GM04504 (cell line): ENCODE measurements around the gene DENND6A.
"Not testable (repeated sequence)": the region's sequence is repeated elsewhere in the genome, so short reads cannot be mapped to it uniquely, and the experiment has no call there.

Experiments
- DNase-seq: peaks from one replicate; pipeline ENCODE4 v3.0.0-alpha.2; 2012; ENCODE audit warnings: low read depth

Gene DENND6A

DNA sequence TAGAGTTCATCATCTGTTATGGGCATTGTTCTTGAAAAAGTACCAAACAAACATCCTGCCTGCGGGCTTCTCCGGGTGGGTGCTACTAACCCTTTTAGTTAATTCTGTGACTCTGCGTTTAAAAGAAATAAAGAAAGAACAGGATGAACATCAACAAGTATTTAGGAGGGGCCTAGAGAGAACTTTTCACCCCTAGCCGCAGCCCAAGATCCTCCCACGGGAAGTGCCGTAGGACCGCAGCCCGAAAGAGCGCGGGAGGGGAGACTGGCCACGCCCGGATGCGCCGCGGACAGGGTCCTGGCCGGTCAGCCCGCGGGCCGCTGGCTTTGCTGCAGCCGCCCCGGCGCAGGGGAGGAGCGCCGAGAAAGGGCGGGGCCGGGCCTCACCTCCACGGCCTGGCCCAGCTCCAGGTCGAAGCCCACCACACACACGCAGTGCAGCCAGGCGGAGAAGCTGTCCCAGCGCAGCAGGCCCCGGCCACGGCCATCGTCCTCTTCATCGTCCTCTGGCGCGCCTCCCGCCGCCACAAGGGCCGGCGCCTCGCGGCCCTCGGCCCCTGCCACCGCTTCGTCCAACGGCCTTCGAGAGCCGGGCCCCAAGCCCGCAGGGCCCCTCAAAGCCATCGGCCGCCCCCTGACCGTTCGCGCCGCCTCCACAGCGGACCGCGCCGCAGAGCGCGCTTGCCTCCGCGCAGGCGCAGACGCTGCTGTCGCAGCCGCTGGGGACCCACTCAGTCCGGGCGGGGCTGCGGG, at the start of gene DENND6A:
Gene DENND6A, minus strand, starts transcription at position 682 of the 752 bp plus-strand sequence. Its CDS starts 59 bp downstream, at position 623.
- peak; percentile 84 for DNase-seq

GRCh38 chr3:57740027-57740426, 47.1 kb upstream of the DENND6A start:
- no peak for DNase-seq

DNA sequence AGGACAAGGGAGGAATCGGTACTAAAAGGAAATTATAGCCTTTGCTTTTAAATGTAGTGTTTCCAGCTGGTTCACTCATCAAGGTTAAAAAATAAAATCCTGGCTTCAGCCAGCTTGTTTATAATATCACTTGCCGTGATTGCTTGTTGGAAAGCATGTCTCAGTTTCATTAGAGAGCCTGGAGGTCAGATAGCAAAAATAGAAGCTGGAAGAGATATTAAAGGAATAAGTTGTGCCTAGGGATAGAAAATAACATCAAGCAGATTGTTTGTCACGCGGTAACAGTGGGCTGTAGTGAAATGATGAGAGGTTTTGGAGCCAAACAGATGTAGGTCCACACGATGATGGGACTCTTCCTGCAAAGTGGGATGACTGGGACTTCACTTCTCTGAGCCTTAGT, 45.5 kb upstream of the DENND6A start:
- no peak for DNase-seq

DNA sequence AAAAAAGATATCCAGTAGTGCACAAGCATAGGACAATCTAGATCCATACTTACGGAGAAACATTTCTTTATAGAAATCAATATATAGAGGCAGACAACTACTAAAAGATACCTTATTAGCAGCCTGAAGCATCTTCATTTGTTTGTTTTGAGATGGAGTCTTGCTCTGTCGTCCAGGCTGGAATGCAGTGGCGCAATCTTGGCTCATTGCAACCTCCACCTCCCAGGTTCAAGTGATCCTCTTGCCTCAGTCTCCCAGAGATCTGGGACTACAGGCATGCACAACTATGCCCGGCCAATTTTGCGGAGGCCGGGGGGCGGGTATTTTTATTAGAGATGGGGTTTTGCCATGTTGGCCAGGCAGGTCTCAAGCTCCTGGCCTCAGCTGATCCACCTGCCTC, 45.0 kb upstream of the DENND6A start:
- DNase-seq, result no peak

DNA sequence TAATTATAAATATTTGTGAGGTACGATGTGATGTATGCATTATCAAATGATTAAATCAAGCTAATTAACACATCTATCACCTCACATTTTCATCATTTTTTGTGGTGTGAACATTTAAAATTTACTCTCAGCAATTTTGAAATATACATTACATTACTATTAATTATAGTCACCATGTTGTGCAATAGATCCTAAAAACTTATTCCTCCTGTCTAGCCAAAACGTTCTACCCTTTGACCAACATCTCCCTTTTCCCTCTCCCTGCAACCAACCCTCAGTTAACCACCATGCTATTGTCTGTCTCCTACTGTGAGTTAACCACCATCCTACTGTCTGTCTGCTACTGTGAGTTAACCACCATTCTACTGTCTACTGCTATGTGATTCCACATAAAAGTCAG, 42.5 kb upstream of the DENND6A start:
- no peak for DNase-seq

DNA sequence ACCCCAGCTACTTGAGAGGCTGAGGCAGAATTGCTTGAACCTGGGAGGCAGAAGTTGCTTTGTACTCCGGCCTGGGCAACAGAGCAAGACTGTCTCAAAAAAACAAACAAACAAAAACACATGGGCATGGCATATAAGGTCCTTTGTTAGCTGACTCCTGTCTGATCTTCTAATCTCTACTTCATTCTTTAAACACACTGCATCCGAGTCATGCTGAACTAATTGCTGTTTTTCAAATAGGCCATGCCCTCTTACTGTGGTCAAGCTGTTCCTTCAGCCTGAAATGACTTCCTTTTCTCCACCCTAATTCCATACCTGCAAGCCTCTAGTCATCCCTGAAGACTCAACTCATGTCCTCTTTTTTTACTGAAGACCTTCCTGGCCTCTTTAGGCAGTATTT, 40.9 kb upstream of the DENND6A start:
- no peak for DNase-seq

GRCh38 chr3:57731311-57731710, 38.4 kb upstream of the DENND6A start:
- no peak for DNase-seq

DNA sequence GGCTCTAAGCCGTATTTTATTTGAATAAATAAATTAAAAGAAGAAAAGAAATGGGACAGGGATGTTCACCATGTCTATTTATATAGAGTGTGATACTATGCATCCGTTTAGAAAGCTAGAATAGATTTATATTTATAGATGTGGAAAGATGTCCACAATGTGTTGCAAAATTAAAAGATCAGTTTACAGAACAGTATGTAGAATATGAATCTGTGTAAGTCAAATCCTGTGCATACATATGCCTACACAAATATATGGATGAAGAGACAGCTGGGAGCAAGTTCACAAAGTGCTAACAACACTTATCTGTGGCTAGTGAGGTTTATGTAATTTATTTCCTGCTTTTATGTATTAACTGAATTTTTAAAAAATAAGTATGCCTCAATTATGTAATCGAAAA, 37.8 kb upstream of the DENND6A start:
- no peak for DNase-seq

DNA sequence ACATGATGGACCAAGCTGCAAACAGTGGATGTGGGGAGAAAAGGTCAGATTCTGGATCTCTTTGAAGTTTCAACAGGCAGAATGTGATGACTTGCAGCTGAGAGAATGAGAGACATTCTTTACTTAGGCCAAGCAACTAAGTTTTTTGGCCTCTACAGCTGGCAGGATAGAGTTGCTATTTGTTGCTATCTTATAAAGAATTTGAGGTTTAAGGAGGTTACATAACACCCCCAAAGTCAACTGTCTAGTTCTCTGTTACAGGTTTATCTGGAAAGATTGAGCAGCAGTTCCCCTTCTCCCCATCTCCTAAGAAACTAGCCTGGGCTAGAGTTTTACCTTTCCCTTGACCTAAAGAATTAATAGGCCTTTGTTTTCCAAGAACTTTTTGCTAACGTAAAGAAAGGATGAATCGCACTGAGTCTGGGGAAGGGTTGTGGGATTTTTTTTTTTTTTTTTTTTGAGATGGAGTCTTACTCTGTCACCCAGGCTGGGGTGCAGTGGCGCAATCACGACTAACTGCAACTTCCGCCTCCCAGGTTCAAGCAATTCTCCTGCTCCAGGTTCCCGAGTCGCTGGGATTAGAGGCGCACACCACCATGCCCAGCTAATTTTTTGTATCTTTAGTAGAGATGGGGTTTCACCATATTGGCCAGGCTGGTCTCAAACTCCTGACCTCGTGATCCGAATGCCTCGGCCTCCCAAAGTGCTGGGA, 36.6 kb upstream of the DENND6A start:
- no peak for DNase-seq

DNA sequence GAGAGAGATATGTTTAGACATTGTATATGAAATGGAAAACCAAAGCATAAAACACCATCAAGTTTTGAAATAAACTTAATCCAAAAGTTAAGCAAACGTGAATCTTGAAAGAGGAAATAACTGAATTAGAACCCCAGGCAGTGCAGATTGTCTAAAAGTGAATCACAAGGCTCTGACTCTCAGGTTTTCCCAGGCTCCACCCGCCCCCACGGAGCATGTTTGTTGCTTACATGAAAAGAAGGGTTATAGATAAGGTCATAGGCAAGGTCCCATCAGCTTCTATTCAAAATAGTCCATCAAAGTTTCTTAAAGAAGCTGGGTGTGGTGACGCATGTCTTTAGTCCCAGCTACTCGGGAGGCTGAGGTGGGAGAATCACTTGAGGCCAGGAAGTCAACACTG, 34.2 kb upstream of the DENND6A start:
- no peak for DNase-seq

- no peak for DNase-seq
These were observed 33.5 kb upstream of the DENND6A start for GRCh38 chr3:57726397-57726796.

GRCh38 chr3:57718118-57718517, 25.2 kb upstream of the DENND6A start:
- DNase-seq, result no peak

GRCh38 chr3:57717205-57717868, 24.5 kb upstream of the DENND6A start:
- no peak for DNase-seq

- no peak for DNase-seq
These were observed 22.8 kb upstream of the DENND6A start for GRCh38 chr3:57715686-57716085.

GRCh38 chr3:57709559-57709958, 16.7 kb upstream of the DENND6A start:
- no peak for DNase-seq

DNA sequence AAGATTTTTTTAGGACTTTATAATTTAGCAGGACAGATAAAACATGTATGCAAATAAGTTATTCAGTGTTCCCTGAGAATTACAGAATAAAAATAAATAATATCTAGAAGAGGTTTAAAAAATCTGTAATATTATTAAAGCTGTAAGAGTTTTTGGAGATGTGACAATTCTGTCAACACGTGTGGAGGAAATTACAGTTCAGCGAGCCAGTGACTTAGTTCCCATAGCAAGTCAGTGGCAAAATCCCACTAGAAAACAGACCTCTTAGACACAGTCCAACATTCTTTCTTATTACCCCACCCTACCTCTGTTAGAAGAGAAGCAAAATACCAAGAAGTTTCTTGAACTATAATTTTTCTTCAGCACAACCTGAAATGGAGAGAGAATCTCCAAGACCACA, 16.2 kb upstream of the DENND6A start:
- DNase-seq, result no peak

GRCh38 chr3:57706462-57706861, 13.6 kb upstream of the DENND6A start:
- peak; percentile 59 for DNase-seq

DNA sequence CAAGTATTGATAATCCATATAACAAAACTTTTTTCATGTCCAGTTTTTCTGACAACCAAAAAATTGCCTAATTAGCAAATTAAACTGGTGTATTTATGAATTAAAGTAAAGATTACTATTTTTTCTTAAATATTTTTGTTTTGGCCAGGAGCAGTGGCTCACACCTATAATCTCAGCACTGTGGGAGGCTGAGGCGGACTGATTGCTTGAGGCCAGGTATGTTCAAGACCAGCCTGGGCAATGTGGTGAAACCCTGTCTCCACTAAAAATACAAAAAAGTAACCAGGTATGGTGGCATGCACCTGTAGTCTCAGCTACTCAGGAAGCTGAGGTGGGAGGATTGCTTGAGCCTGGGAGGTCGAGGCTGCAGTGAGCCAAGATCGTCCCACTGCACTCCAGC, 12.5 kb upstream of the DENND6A start:
- DNase-seq, result not testable (repeated sequence)

GRCh38 chr3:57701781-57702180, 8.9 kb upstream of the DENND6A start:
- DNase-seq, result no peak

GRCh38 chr3:57700737-57701136, 7.9 kb upstream of the DENND6A start:
- no peak for DNase-seq

GRCh38 chr3:57699591-57699990, 6.7 kb upstream of the DENND6A start:
- DNase-seq, result no peak

DNA sequence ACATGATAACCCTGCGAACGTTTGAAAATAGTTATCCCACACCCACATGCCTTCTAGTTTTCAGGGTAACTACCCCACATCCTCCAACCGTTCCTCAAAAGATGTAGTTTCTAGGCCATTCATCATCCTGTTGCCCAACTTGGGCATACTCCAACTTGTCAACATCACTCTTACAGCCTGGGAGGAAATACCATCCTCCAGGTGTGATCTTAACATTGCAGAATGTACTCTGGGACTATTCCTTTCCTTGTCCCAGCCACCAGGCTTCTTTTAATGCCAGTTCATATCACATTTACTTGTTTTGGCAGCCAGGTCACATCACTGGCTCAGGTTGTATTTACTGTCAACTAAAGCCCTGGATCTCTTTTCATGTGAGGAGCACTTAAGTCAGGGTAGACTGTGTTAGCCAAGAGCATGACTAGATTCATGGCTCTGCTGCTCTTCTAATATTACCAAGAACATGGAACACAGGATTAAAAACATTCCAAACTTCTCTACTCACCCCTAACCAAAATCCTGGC, 4.0 kb upstream of the DENND6A start:
- DNase-seq, result no peak

- DNase-seq, result no peak
These were observed 1.3 kb upstream of the DENND6A start for GRCh38 chr3:57694146-57694545.
